ENCODE results near the gene PRELID3B. TPM values are rescaled to one million over a fixed set of nuclear protein-coding genes. Genes with fewer than 3 reads are reported as not detected.

The PRELID3B gene
- total and polyA plus RNA-seq, 2 of the 13 experiments (the other 11 are each of a cell fraction or from before 2014, with no cell fraction given) = 23.3 to 42.6 TPM

GRCh38 chr20:59042151-59042795 lies at the start of gene PRELID3B (continued):
- no peak for TF ChIP-seq HMGXB3 (CRISPR knock-in tag; IDR thresholded peaks at IDR 0.05; ENCODE audit: borderline replicate concordance)
- no peak for TF ChIP-seq MED8 (CRISPR knock-in tag; IDR thresholded peaks at IDR 0.05; ENCODE audit: insufficient replicate concordance)
- TF ChIP-seq MIER3 (CRISPR knock-in tag; IDR thresholded peaks at IDR 0.05; ENCODE audit: borderline replicate concordance) = no peak
- no peak for TF ChIP-seq PHB2 (IDR thresholded peaks at IDR 0.05; ENCODE audit: partially characterized antibody)
- 0 out of 2 replicates have a peak, but pooled peaks have one; percentile 6 for TF ChIP-seq FOSL2 (CRISPR knock-in tag; IDR thresholded peaks at IDR 0.05)
- TF ChIP-seq TAF1 (CRISPR knock-in tag; IDR thresholded peaks at IDR 0.05) = 0 out of 2 replicates have a peak, but pooled peaks have one; percentile 37
- no peak for TF ChIP-seq JUND (CRISPR knock-in tag; IDR thresholded peaks at IDR 0.05)
- no peak for TF ChIP-seq REPIN1 (CRISPR knock-in tag; IDR thresholded peaks at IDR 0.05; ENCODE audit: borderline replicate concordance, low read depth)
- TF ChIP-seq YEATS4 (CRISPR knock-in tag; IDR thresholded peaks at IDR 0.05; ENCODE audit: borderline replicate concordance) = peak; percentile 80; the same call in 1 of the 2 replicates
- TF ChIP-seq PAX8 (CRISPR knock-in tag; IDR thresholded peaks at IDR 0.05; ENCODE audit: borderline replicate concordance) = no peak; the same call in 1 of the 2 replicates
- TF ChIP-seq ZNF260 (CRISPR knock-in tag; IDR thresholded peaks at IDR 0.05; ENCODE audit: borderline replicate concordance, low read depth) = no peak
- TF ChIP-seq ZMYM4 (CRISPR knock-in tag; IDR thresholded peaks at IDR 0.05) = no peak; the same call in 1 of the 2 replicates
- TF ChIP-seq ZNF276 (CRISPR knock-in tag; IDR thresholded peaks at IDR 0.05; ENCODE audit: low read depth) = peak; percentile 64; the same call in 1 of the 2 replicates
- no peak for TF ChIP-seq ZNF749 (CRISPR knock-in tag; IDR thresholded peaks at IDR 0.05; ENCODE audit: borderline replicate concordance)
- no peak for TF ChIP-seq THAP8 (CRISPR knock-in tag; IDR thresholded peaks at IDR 0.05; ENCODE audit: borderline replicate concordance)
- TF ChIP-seq E2F1 (CRISPR knock-in tag; IDR thresholded peaks at IDR 0.05) = peak; percentile 30; the same call in 1 of the 2 replicates
- TF ChIP-seq E2F5 (CRISPR knock-in tag; conservative IDR thresholded peaks at IDR 0.05) = no peak
- peak; percentile 75; the same call in 1 of the 2 replicates for TF ChIP-seq MTA1 (CRISPR knock-in tag; IDR thresholded peaks at IDR 0.05; ENCODE audit: borderline replicate concordance)
- no peak for TF ChIP-seq SRF (IDR thresholded peaks at IDR 0.05; ENCODE audit: low read depth, low read length)
- TF ChIP-seq ZNF552 (CRISPR knock-in tag; IDR thresholded peaks at IDR 0.05; ENCODE audit: borderline replicate concordance) = peak; percentile 62; the same call in 1 of the 2 replicates

Data from HepG2 (cell line).